Keratinocyte (primary cell): ENCODE results near the gene L3MBTL4. TPM values are rescaled to one million over a fixed set of nuclear protein-coding genes. Genes with fewer than 3 reads are reported as not detected.

Source experiments
- DNase-seq: peaks from one replicate; pipeline ENCODE4 v3.0.0-alpha.2; 2011; ENCODE audit warnings: low read depth, missing footprints, low spot score
- FAIRE-seq: peaks from 2 replicates; lab custom pipeline; 2011; peaks lifted over from hg19 to GRCh38; lab: Jason Lieb, UNC
- H2AFZ ChIP-seq: 2 replicates; pipeline ENCODE4 v1.6.0; 2012; ENCODE audit warnings: low read length, control low read depth, inconsistent platforms; ENCODE audit not compliant: control insufficient read depth
- H3K27ac ChIP-seq: 2 replicates; pipeline ENCODE4 v1.5.1; 2011; ENCODE audit warnings: low read length; ENCODE audit not compliant: control insufficient read depth, insufficient read depth
- H3K27me3 ChIP-seq: 3 replicates; pipeline ENCODE4 v1.6.0; 2011; ENCODE audit warnings: low read length; ENCODE audit not compliant: control insufficient read depth, insufficient read depth; ENCODE audit errors: extremely low read depth
- H3K36me3 ChIP-seq, 2 experiments: 2 replicates in 1 of 2; 3 replicates in 1 of 2; pipeline ENCODE4 v1.5.1; 2011; ENCODE audit warnings: low read length in 2 of 2, mild to moderate bottlenecking in 1 of 2; ENCODE audit not compliant: control insufficient read depth in 2 of 2, insufficient read depth in 2 of 2; ENCODE audit errors: extremely low read depth in 1 of 2
- H3K4me1 ChIP-seq: 3 replicates; pipeline ENCODE4 v1.5.1; 2011; ENCODE audit warnings: low read length; ENCODE audit not compliant: control insufficient read depth, insufficient read depth; ENCODE audit errors: extremely low read depth
- H3K4me2 ChIP-seq: 3 replicates; pipeline ENCODE4 v1.6.0; 2011; ENCODE audit warnings: low read depth, low read length; ENCODE audit not compliant: control insufficient read depth, insufficient read depth; ENCODE audit errors: extremely low read depth
- H3K4me3 ChIP-seq, 3 experiments: fragments of 200-600 bp in 1 of 3; sonication (generic) in 1 of 3; 2 replicates in 2 of 3; 3 replicates in 1 of 3; pipeline ENCODE4 v1.5.1; 2011 to 2016; ENCODE audit warnings: low read length in 3 of 3, mild to moderate bottlenecking in 3 of 3, control low read depth in 2 of 3, inconsistent platforms in 1 of 3, low read depth in 1 of 3, mixed read lengths in 1 of 3, mixed run types in 1 of 3, moderate library complexity in 1 of 3; ENCODE audit not compliant: control insufficient read depth in 2 of 3, insufficient read depth in 2 of 3; ENCODE audit errors: extremely low read depth in 1 of 3
- H3K79me2 ChIP-seq: 2 replicates; pipeline ENCODE4 v1.6.0; 2012; ENCODE audit warnings: low read length; ENCODE audit not compliant: control insufficient read depth, insufficient read depth
- H3K9ac ChIP-seq: 3 replicates; pipeline ENCODE4 v1.6.0; 2011; ENCODE audit warnings: low read length; ENCODE audit not compliant: control insufficient read depth, insufficient read depth; ENCODE audit errors: extremely low read depth
- H3K9me1 ChIP-seq: 3 replicates; pipeline ENCODE4 v1.6.0; 2011; ENCODE audit warnings: low read length; ENCODE audit not compliant: control insufficient read depth, insufficient read depth; ENCODE audit errors: extremely low read depth
- H3K9me3 ChIP-seq: 2 replicates; pipeline ENCODE4 v1.5.1; 2012; ENCODE audit warnings: low read depth, low read length; ENCODE audit not compliant: control insufficient read depth
- H4K20me1 ChIP-seq: 3 replicates; pipeline ENCODE4 v1.6.0; 2011; ENCODE audit warnings: low read length; ENCODE audit not compliant: control insufficient read depth, insufficient read depth; ENCODE audit errors: extremely low read depth
- CTCF ChIP-seq, 3 experiments: IDR thresholded peaks in 1 of 3; conservative IDR thresholded peaks in 1 of 3; optimal IDR thresholded peaks in 1 of 3; 2 replicates in 2 of 3; 3 replicates in 1 of 3; pipeline versions ENCODE3 to v1.5.1; 2011; ENCODE audit warnings: low read length in 3 of 3, mild to moderate bottlenecking in 3 of 3, moderate library complexity in 2 of 3, control low read depth in 1 of 3, inconsistent platforms in 1 of 3; ENCODE audit not compliant: insufficient read depth in 2 of 3; ENCODE audit errors: extremely low read depth in 1 of 3
- EZH2 ChIP-seq: IDR thresholded peaks from one replicate; pipeline ENCODE4 v1.6.1; 2012; ENCODE audit warnings: inconsistent platforms, mild to moderate bottlenecking, low read length, moderate library complexity
- dilution Hi-C: fragments of 300-500 bp; cut with MboI; formaldehyde crosslinking; loops from one replicate; pipeline ENCODE4 v1.7.0; 2020; ENCODE audit warnings: low sequenced_read_pairs; ENCODE audit not compliant: extremely low pct_ligation_motif_present
- polyA plus RNA-seq, 5 experiments: library from polyadenylated mRNA; depleted of rRNA in 3 of 5; stranded (reverse) in 3 of 5; stranded (forward) in 1 of 5; unstranded in 1 of 5; fragments of >200 nt; gene quantifications; 1 replicate in 1 of 5; 2 replicates in 3 of 5; 3 replicates in 1 of 5; pipeline versions ENCODE4 v1.2.1 to v1.2.3, GENCODE V29; 2011 to 2012; ENCODE audit warnings: missing spikeins in 2 of 5, low read depth in 1 of 5, low replicate concordance in 1 of 5

L3MBTL4 gene
- polyA plus RNA-seq, 1 donor (not counting 4 experiments of a cell fraction or from before 2014, with no cell fraction given): 0.17 TPM

DNA sequence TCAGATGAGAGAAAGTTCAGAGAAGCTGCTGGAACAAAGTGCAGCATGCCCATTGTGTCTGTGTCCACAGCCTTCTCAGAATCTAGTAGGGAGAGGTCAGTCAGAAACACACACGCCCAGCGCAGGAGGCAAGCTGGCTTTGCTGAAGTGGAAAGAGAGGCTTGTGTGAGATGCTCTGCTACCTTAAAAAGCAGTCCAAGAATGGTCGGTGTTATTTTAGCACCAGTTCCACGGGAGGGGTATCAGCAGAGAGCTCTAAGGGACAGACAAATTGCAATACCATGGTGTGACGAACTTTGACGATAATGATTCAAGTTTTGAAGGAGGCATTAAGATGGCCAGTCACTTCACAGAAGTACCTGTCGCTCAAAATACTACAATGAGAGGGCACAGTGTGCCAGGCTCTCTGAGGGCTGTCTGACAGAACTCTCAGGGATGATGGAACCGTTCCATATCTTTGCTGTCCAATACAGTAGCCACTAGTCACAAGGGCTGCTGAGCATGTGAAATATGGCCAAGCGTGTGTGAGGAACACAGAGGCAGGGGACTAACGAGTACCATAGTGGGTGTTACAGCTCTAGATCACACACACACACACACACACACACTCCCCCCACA lies 281.9 kb downstream of the L3MBTL4 start:
- dilution Hi-C loops: no loop called here
- no peak for DNase-seq

DNA sequence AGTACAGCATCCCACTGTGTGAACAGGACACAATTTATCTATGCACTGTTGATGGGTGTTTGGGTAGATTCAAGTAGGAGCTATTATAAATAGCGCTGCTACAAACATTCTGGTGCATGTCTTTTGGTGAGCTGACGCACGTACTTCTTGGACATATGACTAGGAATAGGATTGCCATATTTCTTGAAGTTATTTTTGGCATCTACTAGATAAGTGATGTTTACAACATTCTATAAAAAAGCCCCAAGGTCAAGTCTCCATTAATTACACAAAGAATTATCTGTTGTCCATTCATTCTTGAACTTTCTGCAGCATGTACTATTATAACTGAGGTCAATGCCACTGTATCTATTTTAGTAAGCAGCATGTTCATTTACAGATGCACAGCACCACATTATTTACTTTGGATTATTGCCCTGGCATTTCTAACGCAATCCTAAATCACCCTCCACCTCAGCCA lies 293.9 kb downstream of the L3MBTL4 start:
- Histone ChIP-seq H3K9ac (no peak overlapping the region), H3K9me1 (no peaks in the 10 kb centered on the region), H3K27me3 (no peaks in the 10 kb centered on the region), H3K36me3 (no peaks in the 10 kb centered on the region), H3K4me2 (no peak overlapping the region), H3K9me3 (no peaks in the 10 kb centered on the region), H3K27ac (no peak overlapping the region), H3K79me2 (no peaks in the 10 kb centered on the region), H2AFZ (no peak overlapping the region), H4K20me1 (no peaks in the 10 kb centered on the region), H3K4me3 (no peak overlapping the region), H3K4me1 (no peaks in the 10 kb centered on the region)
- no peak for FAIRE-seq
- dilution Hi-C loops: no loop called here
- no peak for DNase-seq
- TF ChIP-seq EZH2: no peak
- TF ChIP-seq CTCF (optimal IDR thresholded peaks at IDR 0.05 in 1 of 3, IDR thresholded peaks at IDR 0.05 in 1 of 3, conservative IDR thresholded peaks at IDR 0.05 in 1 of 3; ENCODE audit: extremely low read depth in 1 of 3, insufficient read depth in 2 of 3, low read length in 3 of 3): no peak

More for the DNA sequence above, 281.9 kb downstream of the L3MBTL4 start:
- Histone ChIP-seq H3K9me1 (no peaks in the 10 kb centered on the region), H3K4me3 (no peak overlapping the region), H3K27me3 (no peaks in the 10 kb centered on the region), H4K20me1 (no peaks in the 10 kb centered on the region), H3K36me3 (no peaks in the 10 kb centered on the region), H3K9ac (no peak overlapping the region), H3K4me1 (no peaks in the 10 kb centered on the region), H3K4me2 (no peak overlapping the region), H3K27ac (no peak overlapping the region), H2AFZ (no peak overlapping the region), H3K9me3 (no peaks in the 10 kb centered on the region), H3K79me2 (no peaks in the 10 kb centered on the region)
- no peak for FAIRE-seq
- TF ChIP-seq EZH2 (no peak), CTCF (optimal IDR thresholded peaks at IDR 0.05 in 1 of 3, IDR thresholded peaks at IDR 0.05 in 1 of 3, conservative IDR thresholded peaks at IDR 0.05 in 1 of 3; ENCODE audit: extremely low read depth in 1 of 3, insufficient read depth in 2 of 3, low read length in 3 of 3) (no peak)
